Prostate gland (tissue), 2 donors: ENCODE measurements around the gene TRPT1.

Experiments
- CTCF ChIP-seq, 4 experiments: fragments of 200-600 bp in 2 of 4; fragments of 450-650 bp in 2 of 4; sonication (generic) in 2 of 4; IDR thresholded peaks; 1 replicate in 3 of 4; 2 replicates in 1 of 4; pipeline ENCODE4 v1.5.1; 2016 to 2019; ENCODE audit warnings: antibody characterized with exemption in 4 of 4, mild to moderate bottlenecking in 2 of 4, moderate library complexity in 2 of 4
- POLR2A ChIP-seq: fragments of 450-650 bp; IDR thresholded peaks from one replicate; pipeline ENCODE4 v1.6.1; 2016; ENCODE audit warnings: antibody characterized with exemption, mild to moderate bottlenecking
- POLR2AphosphoS5 ChIP-seq: sonication (generic); formaldehyde crosslinking; IDR thresholded peaks from one replicate; pipeline ENCODE4 v1.6.1; 2017; ENCODE audit warnings: antibody characterized with exemption

- TF ChIP-seq CTCF (IDR thresholded peaks at IDR 0.05): peak in 1 of 4 experiments; percentile 5
- TF ChIP-seq POLR2A: peak; percentile 49
- TF ChIP-seq POLR2AphosphoS5: peak; percentile 93
Measured at GRCh38 chr11:64230171-64230984, 4.4 kb upstream of the TRPT1 start, which contains the start of gene DNAJC4.
